ENCODE results near the gene NEURL1.

- no peak for TF ChIP-seq EP300 (IDR thresholded peaks at IDR 0.05; ENCODE audit: borderline replicate concordance in 1 of 2, control insufficient read depth in 1 of 2, low read depth in 2 of 2, low read length in 2 of 2)
- no peak for TF ChIP-seq CTCF (IDR thresholded peaks at IDR 0.05 in 2 of 3, conservative IDR thresholded peaks at IDR 0.05 in 1 of 3; ENCODE audit: control insufficient read depth in 2 of 3, extremely low read depth in 1 of 3, insufficient read depth in 1 of 3, low read depth in 3 of 3, low read length in 3 of 3)
- no peak for TF ChIP-seq TAF1 (IDR thresholded peaks at IDR 0.05; ENCODE audit: borderline replicate concordance, low read depth, low read length)
- no peak for TF ChIP-seq NR2C2 (IDR thresholded peaks at IDR 0.05; ENCODE audit: borderline replicate concordance, control insufficient read depth, insufficient read length, low read depth)
- TF ChIP-seq ELK1 (IDR thresholded peaks at IDR 0.05; ENCODE audit: low read depth, low read length): no peak
- no peak for TF ChIP-seq SIX5 (IDR thresholded peaks at IDR 0.05; ENCODE audit: low read depth, low read length, severe bottlenecking)
- no peak for TF ChIP-seq ZNF274 (IDR thresholded peaks at IDR 0.05; ENCODE audit: insufficient read depth, insufficient read length)
- no peak for TF ChIP-seq ETV6 (conservative IDR thresholded peaks at IDR 0.05 in 1 of 2, IDR thresholded peaks at IDR 0.05 in 1 of 2; ENCODE audit: borderline replicate concordance in 1 of 2, low read depth in 1 of 2)
Observed at GRCh38 chr10:103557455-103557854, 64.0 kb downstream of the NEURL1 start.

Measured in GM12878 (cell line).